CD8-positive, alpha-beta memory T cell (primary cell): Measurements from ENCODE around the gene TMEM131. TPM values are rescaled to one million over a fixed set of nuclear protein-coding genes. Genes with fewer than 3 reads are reported as not detected.

Experiments used
- CTCF ChIA-PET: fragments of 350-600 bp; sonication (Branson Sonifier 250); formaldehyde crosslinking; loops from one replicate; lab custom pipeline; 2021; ENCODE audit warnings: antibody characterized with exemption; lab: Charles Lee
- POLR2A ChIA-PET: fragments of 350-600 bp; sonication (Branson Sonifier 250); formaldehyde crosslinking; loops from one replicate; lab custom pipeline; 2021; ENCODE audit warnings: antibody characterized with exemption; lab: Charles Lee
- DNase-seq, 5 donors: peaks; one replicate each; pipeline versions ENCODE4 v3.0.0 to v3.0.0-alpha.2; 2020 to 2022; ENCODE audit warnings: mixed read lengths in 1 of 5
- H3K27ac ChIP-seq: one replicate; pipeline ENCODE4 v1.7.0; 2013; ENCODE audit warnings: low read depth, mild to moderate bottlenecking, low read length, moderate library complexity
- H3K27me3 ChIP-seq: 2 replicates; pipeline ENCODE4 v1.7.0; 2013; ENCODE audit warnings: low read length, mild to moderate bottlenecking; ENCODE audit not compliant: insufficient read depth, poor library complexity, severe bottlenecking
- H3K36me3 ChIP-seq: 2 replicates; pipeline ENCODE4 v1.7.0; 2013; ENCODE audit warnings: mild to moderate bottlenecking, low read length, moderate library complexity; ENCODE audit not compliant: insufficient read depth
- H3K4me1 ChIP-seq: 2 replicates; pipeline ENCODE4 v1.7.0; 2013; ENCODE audit warnings: mild to moderate bottlenecking, low read length, moderate library complexity; ENCODE audit not compliant: insufficient read depth
- H3K4me3 ChIP-seq: 2 replicates; pipeline ENCODE4 v1.7.0; 2013; ENCODE audit warnings: mild to moderate bottlenecking, low read length
- H3K9me3 ChIP-seq: 2 replicates; pipeline ENCODE4 v1.7.0; 2013; ENCODE audit warnings: mild to moderate bottlenecking, low read length
- H3K27ac Mint-ChIP-seq, 8 donors: one replicate each; pipeline ENCODE4 v1.8.0; 2020 to 2021; ENCODE audit warnings: mixed read lengths in 8 of 8, mild to moderate bottlenecking in 6 of 8, inconsistent platforms in 3 of 8, moderate library complexity in 3 of 8
- H3K27me3 Mint-ChIP-seq, 2 donors: one replicate each; pipeline ENCODE4 v1.8.0; 2020 to 2021; ENCODE audit warnings: mixed read lengths in 2 of 2, mild to moderate bottlenecking in 1 of 2, moderate library complexity in 1 of 2
- H3K36me3 Mint-ChIP-seq, 3 donors: one replicate each; pipeline ENCODE4 v1.8.0; 2020 to 2021; ENCODE audit warnings: mixed read lengths in 3 of 3, inconsistent platforms in 1 of 3, mild to moderate bottlenecking in 1 of 3
- H3K4me1 Mint-ChIP-seq, 3 donors: one replicate each; pipeline ENCODE4 v1.8.0; 2020 to 2021; ENCODE audit warnings: mixed read lengths in 3 of 3, inconsistent platforms in 1 of 3, mild to moderate bottlenecking in 1 of 3
- H3K4me3 Mint-ChIP-seq, 7 donors: one replicate each; pipeline ENCODE4 v1.8.0; 2020 to 2021; ENCODE audit warnings: mixed read lengths in 7 of 7, mild to moderate bottlenecking in 6 of 7, moderate library complexity in 4 of 7, inconsistent platforms in 2 of 7
- H3K9me3 Mint-ChIP-seq, 5 donors: one replicate each; pipeline ENCODE4 v1.8.0; 2020 to 2022; ENCODE audit warnings: mixed read lengths in 5 of 5, mild to moderate bottlenecking in 3 of 5, moderate library complexity in 2 of 5, inconsistent platforms in 1 of 5
- polyA plus RNA-seq: library from polyadenylated mRNA; unstranded; fragments of 300-500 nt; fragmentation: Illumina TruSeq; gene quantifications from one replicate; pipeline ENCODE4 v1.2.3, GENCODE V29; 2021
- total RNA-seq, 2 experiments: library from RNA; stranded (reverse); gene quantifications; one replicate each; pipeline ENCODE4 v1.2.3, GENCODE V29; 2021

The TMEM131 gene
- total and polyA plus RNA-seq, 3 experiments from 2014 or later = 14.4 to 35.4 (median 34.7) TPM

DNA sequence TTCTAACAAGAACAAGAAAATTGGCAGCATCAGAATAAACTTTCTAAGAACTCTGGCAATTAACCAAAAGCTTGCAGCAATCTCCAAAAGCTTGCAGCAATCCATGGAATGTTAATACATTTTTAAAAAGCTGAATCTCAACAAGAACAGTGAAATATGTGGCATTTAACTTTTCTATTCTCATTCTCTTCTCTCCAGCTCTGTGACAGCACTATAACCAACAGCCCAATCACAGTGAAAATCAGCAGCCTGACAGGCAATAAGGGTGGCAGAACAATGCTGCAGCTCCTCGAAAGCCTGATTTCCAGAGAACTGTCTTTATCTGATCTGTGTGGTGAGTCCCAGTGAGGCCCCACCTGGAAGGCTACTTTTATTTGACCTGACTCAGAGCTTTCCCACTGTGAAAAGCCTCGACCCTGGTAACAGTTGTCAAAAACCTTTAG, 60.0 kb downstream of the TMEM131 start:
- Histone ChIP-seq H3K27ac (no peak overlapping the region), H3K9me3 (no peaks in the 10 kb centered on the region), H3K27me3 (no peaks in the 10 kb centered on the region), H3K4me3 (no peak overlapping the region), H3K4me1 (peaks cover 21% of the 10 kb centered on the region), H3K36me3 (no peaks in the 10 kb centered on the region)
- Mint-ChIP-seq H3K4me3 (no peak overlapping the region), H3K27me3 (no peaks in the 10 kb centered on the region), H3K4me1 (peaks cover 75 to 90% (median 87%) of the 10 kb centered on the region in 3 donors), H3K36me3 (peaks cover 0 to 6% (median 6%) of the 10 kb centered on the region in 3 donors), H3K9me3 (peaks cover 0 to 5% (median 3%) of the 10 kb centered on the region in 5 donors), H3K27ac (no peak overlapping the region)
- CTCF ChIA-PET = no interaction called here
- POLR2A ChIA-PET = no interaction called here
- no peak for DNase-seq

DNA sequence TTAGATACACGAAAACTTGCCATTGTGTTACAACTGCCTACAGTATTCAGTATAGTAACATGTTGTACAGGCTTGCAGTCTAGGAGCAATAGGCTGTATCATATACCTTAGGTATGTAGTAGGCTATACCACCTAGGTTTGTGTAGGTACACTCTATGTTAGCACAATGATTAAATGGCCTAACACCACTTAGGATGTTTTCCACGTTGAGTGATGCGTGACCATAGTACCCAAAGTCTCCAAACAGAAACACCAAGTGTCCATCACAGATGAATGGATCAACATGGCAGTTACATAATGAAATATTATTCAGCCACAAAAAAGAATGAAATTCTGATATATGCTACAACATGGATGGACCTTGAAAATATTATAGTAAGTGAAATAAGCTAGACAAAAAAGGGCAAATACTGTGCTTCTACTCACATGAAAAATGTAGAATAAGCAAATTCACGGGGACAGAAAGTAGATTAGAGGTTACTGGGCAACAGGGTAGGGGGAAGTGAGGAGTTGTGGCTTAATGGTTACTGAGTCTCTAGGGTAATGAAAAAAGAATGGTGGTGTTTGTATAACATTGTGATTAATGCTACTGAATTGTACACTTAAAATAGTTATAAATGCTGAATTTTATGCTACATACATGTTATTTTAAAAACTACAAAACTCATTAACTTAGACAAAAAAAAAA, 62.6 kb downstream of the TMEM131 start:
- Mint-ChIP-seq H3K27me3 (no peaks in the 10 kb centered on the region), H3K4me1 (peaks cover 73 to 92% (median 89%) of the 10 kb centered on the region in 3 donors), H3K9me3 (no peaks in the 10 kb centered on the region), H3K36me3 (peaks cover 0 to 3% (median 0%) of the 10 kb centered on the region in 3 donors), H3K4me3 (no peak overlapping the region), H3K27ac (peak overlapping the region in 1 of 8 donors; percentile 3)
- H3K27ac ChIP-seq = no peak overlapping the region
- H3K27me3 ChIP-seq = no peaks in the 10 kb centered on the region
- POLR2A ChIA-PET = no interaction called here
- peaks cover 21% of the 10 kb centered on the region for H3K4me1 ChIP-seq
- CTCF ChIA-PET = no interaction called here
- H3K9me3 ChIP-seq = no peaks in the 10 kb centered on the region
- no peak for DNase-seq
- H3K4me3 ChIP-seq = no peak overlapping the region
- no peaks in the 10 kb centered on the region for H3K36me3 ChIP-seq

DNA sequence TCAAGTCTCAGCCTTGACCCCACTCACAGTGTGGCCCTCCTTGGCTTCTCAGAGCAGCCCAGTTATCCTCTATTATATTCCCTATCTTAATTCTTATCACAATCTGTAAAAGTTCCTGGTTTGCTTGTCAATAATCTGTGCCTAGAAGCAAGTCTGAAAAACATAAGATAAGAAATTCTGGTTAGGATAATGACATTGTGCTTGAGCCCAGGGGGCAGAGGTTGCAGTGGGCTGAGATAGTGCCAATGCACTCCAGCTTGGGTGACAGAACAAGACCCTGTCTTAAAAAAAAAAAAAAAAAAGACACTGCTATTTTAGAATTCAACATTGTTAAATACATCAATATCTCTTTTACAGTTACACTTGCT, 63.9 kb downstream of the TMEM131 start:
- no peaks in the 10 kb centered on the region for H3K36me3 ChIP-seq
- no peak overlapping the region for H3K27ac ChIP-seq
- CTCF ChIA-PET = no interaction called here
- Mint-ChIP-seq H3K27ac (peak overlapping the region in 1 of 8 donors; percentile 64), H3K9me3 (no peaks in the 10 kb centered on the region), H3K36me3 (peaks cover 0 to 8% (median 0%) of the 10 kb centered on the region in 3 donors), H3K4me3 (no peak overlapping the region), H3K27me3 (no peaks in the 10 kb centered on the region), H3K4me1 (peaks cover 67 to 85% (median 82%) of the 10 kb centered on the region in 3 donors)
- POLR2A ChIA-PET = no interaction called here
- no peak overlapping the region for H3K4me3 ChIP-seq
- peaks cover 17% of the 10 kb centered on the region for H3K4me1 ChIP-seq
- no peaks in the 10 kb centered on the region for H3K9me3 ChIP-seq
- H3K27me3 ChIP-seq = no peaks in the 10 kb centered on the region
- DNase-seq = no peak

DNA sequence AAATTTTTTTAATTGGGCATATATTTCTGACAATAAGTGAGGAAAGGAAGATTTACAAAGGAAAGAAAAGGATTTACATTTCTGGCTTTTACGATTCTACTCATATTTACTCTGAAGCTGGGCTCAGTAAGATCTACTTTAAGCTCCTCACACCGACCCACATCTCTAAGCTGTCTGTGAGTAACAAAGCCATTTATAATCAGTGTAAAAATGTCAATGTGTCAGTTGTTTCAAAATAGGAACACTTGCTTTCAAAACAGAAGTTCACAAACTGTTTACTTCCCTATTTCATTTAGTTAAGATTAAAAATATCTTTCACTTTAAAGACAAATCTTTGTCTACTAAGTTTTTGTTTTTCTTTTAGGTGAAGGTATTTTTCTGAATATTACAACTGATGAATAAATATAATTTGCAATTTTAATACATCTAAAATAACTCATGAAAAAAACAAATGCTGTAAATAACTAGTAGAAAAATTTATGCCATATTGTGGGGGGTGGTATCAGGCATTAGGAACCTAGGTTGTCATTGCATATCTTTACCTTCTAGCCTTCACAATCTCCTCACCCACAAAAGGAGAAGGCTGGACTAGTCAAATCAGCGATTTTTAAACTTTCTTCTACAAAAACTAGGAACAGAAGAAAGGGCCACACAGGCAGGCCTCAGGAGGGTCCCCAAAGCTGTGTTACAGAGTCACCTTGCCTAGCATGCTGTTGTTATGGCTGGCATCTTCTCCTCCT, 64.5 kb downstream of the TMEM131 start:
- H3K27me3 Mint-ChIP-seq = no peaks in the 10 kb centered on the region
- ChIA-PET CTCF (no interaction called here), POLR2A (no interaction called here)
- peaks cover 0 to 8% (median 5%) of the 10 kb centered on the region in 3 donors for H3K36me3 Mint-ChIP-seq
- Histone ChIP-seq H3K9me3 (no peaks in the 10 kb centered on the region), H3K27ac (no peak overlapping the region), H3K36me3 (no peaks in the 10 kb centered on the region), H3K27me3 (no peaks in the 10 kb centered on the region), H3K4me1 (peaks cover 11% of the 10 kb centered on the region), H3K4me3 (no peak overlapping the region)
- H3K4me1 Mint-ChIP-seq = peaks cover 65 to 82% (median 80%) of the 10 kb centered on the region in 3 donors
- no peaks in the 10 kb centered on the region for H3K9me3 Mint-ChIP-seq
- no peak for DNase-seq
- no peak overlapping the region for H3K4me3 Mint-ChIP-seq
- H3K27ac Mint-ChIP-seq = peak overlapping the region in 1 of 8 donors; percentile 64

DNA sequence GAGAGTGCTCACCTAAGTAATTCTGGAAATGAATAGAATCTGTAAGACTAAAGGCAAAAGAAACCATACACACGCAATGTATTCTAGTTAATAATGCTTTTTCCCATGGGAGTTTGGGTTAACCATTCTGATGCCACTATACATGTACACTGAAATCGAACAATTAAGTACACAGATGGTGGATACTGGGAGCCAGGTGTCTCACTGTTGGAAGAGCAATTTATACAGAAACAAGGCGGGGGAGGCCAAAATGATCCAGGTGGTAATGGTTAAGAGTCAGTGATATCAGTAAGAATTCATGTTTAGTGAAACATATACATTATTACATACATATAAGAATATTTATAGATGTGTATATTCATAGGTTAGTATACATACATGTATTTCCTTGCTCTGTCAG, 67.2 kb downstream of the TMEM131 start:
- POLR2A ChIA-PET = no interaction called here
- Histone ChIP-seq H3K4me3 (no peak overlapping the region), H3K9me3 (no peaks in the 10 kb centered on the region), H3K27ac (no peak overlapping the region), H3K36me3 (no peaks in the 10 kb centered on the region), H3K4me1 (peaks cover 4% of the 10 kb centered on the region), H3K27me3 (no peaks in the 10 kb centered on the region)
- Mint-ChIP-seq H3K4me3 (no peak overlapping the region), H3K36me3 (peaks cover 0 to 27% (median 8%) of the 10 kb centered on the region in 3 donors), H3K27me3 (no peaks in the 10 kb centered on the region), H3K27ac (no peak overlapping the region), H3K9me3 (no peaks in the 10 kb centered on the region), H3K4me1 (peaks cover 43 to 55% (median 54%) of the 10 kb centered on the region in 3 donors)
- CTCF ChIA-PET = no interaction called here
- no peak for DNase-seq

- no peak for DNase-seq
- no peaks in the 10 kb centered on the region for H3K27me3 Mint-ChIP-seq
- H3K36me3 Mint-ChIP-seq = peaks cover 0 to 36% (median 11%) of the 10 kb centered on the region in 3 donors
- H3K27ac ChIP-seq = no peak overlapping the region
- H3K27ac Mint-ChIP-seq = no peak overlapping the region
- H3K4me1 ChIP-seq = peaks cover 4% of the 10 kb centered on the region
- H3K4me3 Mint-ChIP-seq = no peak overlapping the region
- peaks cover 41 to 47% (median 46%) of the 10 kb centered on the region in 3 donors for H3K4me1 Mint-ChIP-seq
- POLR2A ChIA-PET = no interaction called here
- no peaks in the 10 kb centered on the region for H3K36me3 ChIP-seq
- no peaks in the 10 kb centered on the region for H3K27me3 ChIP-seq
- no peaks in the 10 kb centered on the region for H3K9me3 Mint-ChIP-seq
- no peaks in the 10 kb centered on the region for H3K9me3 ChIP-seq
- H3K4me3 ChIP-seq = no peak overlapping the region
- CTCF ChIA-PET = no interaction called here
Measured at GRCh38 chr2:97926946-97927345, 68.8 kb downstream of the TMEM131 start.

DNA sequence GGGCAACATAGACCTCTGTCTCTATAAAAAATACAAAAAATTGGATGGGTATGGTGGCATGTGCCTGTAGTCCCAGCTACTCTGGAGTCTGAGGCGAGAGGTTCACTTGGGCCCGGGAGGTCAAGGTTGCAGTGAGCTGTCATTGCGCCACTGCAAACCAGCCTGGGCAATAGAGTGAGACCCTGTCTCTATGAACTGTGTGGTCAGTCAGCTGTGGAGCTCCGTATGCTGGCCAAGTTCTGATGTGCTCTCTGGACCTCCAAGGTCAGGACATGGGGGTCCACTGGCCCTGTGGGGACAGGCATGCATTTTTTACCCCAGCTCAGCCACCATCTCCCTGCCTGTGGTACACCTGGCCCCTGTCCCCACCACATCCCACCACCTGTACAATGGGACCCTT, 71.6 kb downstream of the TMEM131 start:
- ChIA-PET CTCF (no interaction called here), POLR2A (no interaction called here)
- Histone ChIP-seq H3K27me3 (no peaks in the 10 kb centered on the region), H3K4me3 (no peak overlapping the region), H3K4me1 (no peaks in the 10 kb centered on the region), H3K27ac (no peak overlapping the region), H3K9me3 (no peaks in the 10 kb centered on the region), H3K36me3 (no peaks in the 10 kb centered on the region)
- peak overlapping the region in 1 of 8 donors; percentile 31 for H3K27ac Mint-ChIP-seq
- H3K4me3 Mint-ChIP-seq = no peak overlapping the region
- H3K36me3 Mint-ChIP-seq = peaks cover 16 to 50% (median 23%) of the 10 kb centered on the region in 3 donors
- DNase-seq = no peak
- H3K27me3 Mint-ChIP-seq = no peaks in the 10 kb centered on the region
- peaks cover 29 to 36% (median 30%) of the 10 kb centered on the region in 3 donors for H3K4me1 Mint-ChIP-seq
- H3K9me3 Mint-ChIP-seq = no peaks in the 10 kb centered on the region

DNA sequence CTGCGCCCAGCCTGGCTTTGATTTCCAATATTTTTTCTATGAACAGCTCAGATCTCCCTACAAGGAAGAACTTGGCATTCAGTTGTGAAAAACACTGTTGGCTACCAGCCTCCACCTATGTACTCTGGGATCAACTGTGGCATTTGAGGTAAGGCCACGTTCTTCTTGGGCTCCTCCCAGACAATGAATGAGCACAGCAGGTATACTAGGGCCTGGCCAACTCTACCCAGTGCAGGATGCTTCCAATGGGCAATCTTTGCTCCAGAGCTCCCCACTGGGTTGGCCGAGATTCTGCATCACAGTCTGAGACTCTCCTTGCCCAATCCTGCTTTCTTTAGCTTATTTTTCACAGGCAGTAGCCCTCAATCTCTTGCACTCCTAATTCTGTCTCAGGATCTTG, 75.9 kb downstream of the TMEM131 start:
- Histone ChIP-seq H3K9me3 (no peaks in the 10 kb centered on the region), H3K4me1 (no peaks in the 10 kb centered on the region), H3K27me3 (no peaks in the 10 kb centered on the region), H3K27ac (no peak overlapping the region), H3K4me3 (no peak overlapping the region), H3K36me3 (no peaks in the 10 kb centered on the region)
- ChIA-PET POLR2A (no interaction called here), CTCF (no interaction called here)
- Mint-ChIP-seq H3K27me3 (no peaks in the 10 kb centered on the region), H3K9me3 (no peaks in the 10 kb centered on the region), H3K4me3 (no peak overlapping the region), H3K36me3 (peaks cover 24 to 44% (median 33%) of the 10 kb centered on the region in 3 donors), H3K4me1 (peaks cover 21 to 40% (median 26%) of the 10 kb centered on the region in 3 donors), H3K27ac (no peak overlapping the region)
- no peak for DNase-seq
